K562 (cell line): Measurements from ENCODE around the gene ZNF467. TPM values are rescaled to one million over a fixed set of nuclear protein-coding genes. Genes with fewer than 3 reads are reported as not detected.
A peak's percentile ranks its signal among the peaks of the same experiment; 100 is the strongest.

Experiments used
- CXXC5 ChIP-seq: fragments of 250-450 bp; sonication (Bioruptor Pico); IDR thresholded peaks from 2 replicates; pipeline ENCODE4 v1.8.0; 2022; ENCODE audit warnings: inconsistent platforms, mild to moderate bottlenecking, moderate library complexity
- GMEB1 ChIP-seq: fragments of 250-450 bp; sonication (Bioruptor Pico); IDR thresholded peaks from 2 replicates; pipeline ENCODE4 v1.4.0; 2020; ENCODE audit warnings: mild to moderate bottlenecking
- ID3 ChIP-seq, 2 experiments: fragments of 250-450 bp in 1 of 2; fragments of 450-650 bp in 1 of 2; sonication (Bioruptor Pico) in 1 of 2; IDR thresholded peaks; 2 replicates each; pipeline versions ENCODE4 v1.6.1 to v1.8.0; 2016 to 2021; ENCODE audit warnings: mild to moderate bottlenecking in 2 of 2, moderate library complexity in 2 of 2, missing compliant biosample characterization in 1 of 2, missing genetic modification characterization in 1 of 2
- L3MBTL2 ChIP-seq: fragments of 450-650 bp; IDR thresholded peaks from 2 replicates; pipeline ENCODE4 v1.6.1; 2016; ENCODE audit warnings: mild to moderate bottlenecking, moderate library complexity
- NCOA2 ChIP-seq, 2 experiments: fragments of 450-650 bp; IDR thresholded peaks; 2 replicates each; pipeline ENCODE4 v1.6.1; 2018; ENCODE audit warnings: mild to moderate bottlenecking in 2 of 2, moderate library complexity in 1 of 2; ENCODE audit not compliant: partially characterized antibody in 2 of 2
- REST ChIP-seq, 2 experiments: fragments of 450-650 bp; formaldehyde crosslinking in 1 of 2; IDR thresholded peaks; 2 replicates each; pipeline versions ENCODE4 v1.4.0 to v1.6.1; 2014 to 2020; ENCODE audit warnings: mild to moderate bottlenecking in 2 of 2, borderline replicate concordance in 1 of 2, low read depth in 1 of 2
- RFX1 ChIP-seq: fragments of 450-650 bp; IDR thresholded peaks from 2 replicates; pipeline ENCODE4 v1.6.1; 2016; ENCODE audit warnings: mild to moderate bottlenecking, moderate library complexity
- THAP7 ChIP-seq: fragments of 250-450 bp; sonication (Bioruptor Pico); IDR thresholded peaks from 2 replicates; pipeline ENCODE4 v1.5.0; 2021
- TOE1 ChIP-seq, 2 experiments: fragments of 450-650 bp in 1 of 2; sonication (generic) in 1 of 2; formaldehyde crosslinking in 1 of 2; IDR thresholded peaks; 2 replicates each; pipeline versions ENCODE4 v1.7.1 to v1.8.0; 2016 to 2022; ENCODE audit warnings: borderline replicate concordance in 2 of 2, mild to moderate bottlenecking in 2 of 2, antibody characterized with exemption in 1 of 2, inconsistent platforms in 1 of 2, low read depth in 1 of 2, missing genetic modification reagents in 1 of 2, moderate library complexity in 1 of 2
- VEZF1 ChIP-seq: fragments of 200-800 bp; sonication (Bioruptor generic); IDR thresholded peaks from 2 replicates; pipeline ENCODE4 v1.6.1; 2017; ENCODE audit warnings: missing genetic modification characterization, missing compliant biosample characterization
- YY1 ChIP-seq, 3 experiments: IDR thresholded peaks; 2 replicates each; pipeline ENCODE4 v1.6.1; 2011; ENCODE audit warnings: low read length in 2 of 3, mild to moderate bottlenecking in 2 of 3, moderate library complexity in 2 of 3, borderline replicate concordance in 1 of 3, control low read depth in 1 of 3, low read depth in 1 of 3; ENCODE audit not compliant: insufficient read depth in 3 of 3, insufficient replicate concordance in 2 of 3, control insufficient read depth in 1 of 3, insufficient read length in 1 of 3; ENCODE audit errors: extremely low read depth in 1 of 3
- polyA plus RNA-seq, 8 experiments: library from polyadenylated mRNA; depleted of rRNA in 4 of 8; stranded (reverse) in 5 of 8; unstranded in 3 of 8; fragments of >200 nt; fragmentation: Nextera tagmentation in 2 of 8; fragmentation: Illumina TruSeq in 1 of 8; extraction: Ambion mirVana in 2 of 8; extraction: Trizol in 1 of 8; gene quantifications; 2 replicates each; pipeline versions ENCODE4 v1.2.1 to v1.2.3, GENCODE V29; 2011 to 2014; ENCODE audit warnings: inconsistent platforms in 1 of 8, missing spikeins in 1 of 8
- total RNA-seq, 7 experiments: library from RNA; depleted of rRNA in 6 of 7; stranded (reverse); fragments of >200 nt in 6 of 7; fragmentation: Illumina TruSeq in 2 of 7; extraction: Trizol in 2 of 7; gene quantifications; 2 replicates each; pipeline versions ENCODE4 v1.2.1 to v1.2.3, GENCODE V29; 2011 to 2021; ENCODE audit warnings: low replicate concordance in 1 of 7

The ZNF467 gene
- total and polyA plus RNA-seq, 9 of the 15 experiments (the other 6 are each of a cell fraction or from before 2014, with no cell fraction given), result 0.32 to 14.2 (median 1.7) TPM

- peak in 2 of 3 experiments; percentile 53 to 63 for TF ChIP-seq YY1 (IDR thresholded peaks at IDR 0.05; ENCODE audit: borderline replicate concordance in 1 of 3, control insufficient read depth in 1 of 3, extremely low read depth in 1 of 3, insufficient read depth in 3 of 3, insufficient read length in 1 of 3, insufficient replicate concordance in 2 of 3, low read depth in 1 of 3, low read length in 2 of 3)
- TF ChIP-seq CXXC5 (CRISPR knock-in tag), result peak; percentile 78
- TF ChIP-seq NCOA2 (IDR thresholded peaks at IDR 0.05; ENCODE audit: partially characterized antibody in 2 of 2), result no peak
- TF ChIP-seq L3MBTL2, result peak; percentile 80
- TF ChIP-seq REST (IDR thresholded peaks at IDR 0.05; ENCODE audit: borderline replicate concordance), result peak; percentile 72
- TF ChIP-seq REST (CRISPR knock-in tag; IDR thresholded peaks at IDR 0.05; ENCODE audit: low read depth), result no peak
- no peak for TF ChIP-seq THAP7
- no peak for TF ChIP-seq GMEB1 (CRISPR knock-in tag)
- no peak for TF ChIP-seq RFX1
- no peak for TF ChIP-seq ID3 (CRISPR knock-in tag; IDR thresholded peaks at IDR 0.05)
- TF ChIP-seq ID3 (tag; IDR thresholded peaks at IDR 0.05), result peak; percentile 72; the same call in 1 of the 2 replicates
- no peak for TF ChIP-seq TOE1 (IDR thresholded peaks at IDR 0.05; ENCODE audit: borderline replicate concordance)
- no peak for TF ChIP-seq TOE1 (CRISPR knock-in tag; IDR thresholded peaks at IDR 0.05; ENCODE audit: borderline replicate concordance, low read depth)
- TF ChIP-seq VEZF1 (CRISPR knock-in tag), result peak; percentile 37; the same call in 1 of the 2 replicates
Measured at GRCh38 chr7:149790146-149790548, 16.8 kb upstream of the ZNF467 start (continued).
